HEK293T (cell line): ENCODE measurements around the gene UNC5B.

ENCODE experiments used
- CTCF ChIA-PET: fragments of 350-600 bp; formaldehyde crosslinking; extraction: SDS; loops from one replicate; lab custom pipeline; 2021; ENCODE audit warnings: antibody characterized with exemption, inconsistent platforms; lab: Yijun Ruan, JAX
- POLR2A ChIA-PET: fragments of 350-600 bp; formaldehyde crosslinking; extraction: SDS; loops from one replicate; lab custom pipeline; 2020; ENCODE audit warnings: antibody characterized with exemption, inconsistent platforms; lab: Yijun Ruan, JAX
- DNase-seq: peaks from one replicate; pipeline ENCODE4 v3.0.0; 2012; ENCODE audit warnings: mixed read lengths; ENCODE audit errors: extremely low spot score
- ARNT ChIP-seq: fragments of 450-650 bp; IDR thresholded peaks from 2 replicates; pipeline ENCODE4 v1.6.1; 2017; ENCODE audit warnings: mild to moderate bottlenecking
- BHLHE40 ChIP-seq: fragments of 450-650 bp; IDR thresholded peaks from 2 replicates; pipeline ENCODE4 v1.6.1; 2016; ENCODE audit warnings: mild to moderate bottlenecking, moderate library complexity, borderline replicate concordance
- CTBP1 ChIP-seq: fragments of 450-650 bp; IDR thresholded peaks from 2 replicates; pipeline ENCODE4 v1.6.1; 2016; ENCODE audit warnings: borderline replicate concordance
- ELF4 ChIP-seq: fragments of 450-650 bp; IDR thresholded peaks from 2 replicates; pipeline ENCODE4 v1.6.1; 2017; ENCODE audit warnings: antibody characterized with exemption
- FOXA1 ChIP-seq: fragments of 450-650 bp; IDR thresholded peaks from 2 replicates; pipeline ENCODE4 v1.6.1; 2016; ENCODE audit warnings: mild to moderate bottlenecking
- FOXK2 ChIP-seq: fragments of 450-650 bp; IDR thresholded peaks from 2 replicates; pipeline ENCODE4 v1.6.1; 2016; ENCODE audit warnings: mild to moderate bottlenecking
- FOXM1 ChIP-seq: fragments of 450-650 bp; IDR thresholded peaks from 2 replicates; pipeline ENCODE4 v1.6.1; 2017; ENCODE audit warnings: mild to moderate bottlenecking, borderline replicate concordance
- HDGF ChIP-seq: fragments of 450-650 bp; IDR thresholded peaks from 2 replicates; pipeline ENCODE4 v1.6.1; 2017; ENCODE audit warnings: antibody characterized with exemption, borderline replicate concordance
- L3MBTL2 ChIP-seq: fragments of 450-650 bp; conservative IDR thresholded peaks from 2 replicates; pipeline ENCODE4 v1.6.1; 2016; ENCODE audit warnings: mild to moderate bottlenecking
- LEF1 ChIP-seq: fragments of 450-650 bp; IDR thresholded peaks from 2 replicates; pipeline ENCODE4 v1.6.1; 2017; ENCODE audit warnings: mild to moderate bottlenecking, borderline replicate concordance
- NFRKB ChIP-seq: fragments of 450-650 bp; IDR thresholded peaks from 2 replicates; pipeline ENCODE4 v1.6.1; 2016; ENCODE audit warnings: mild to moderate bottlenecking, moderate library complexity
- PKNOX1 ChIP-seq: fragments of 450-650 bp; IDR thresholded peaks from 2 replicates; pipeline ENCODE4 v1.6.1; 2016
- SP1 ChIP-seq: fragments of 450-650 bp; IDR thresholded peaks from 2 replicates; pipeline ENCODE4 v1.6.1; 2017
- SUZ12 ChIP-seq: fragments of 450-650 bp; IDR thresholded peaks from 2 replicates; pipeline ENCODE4 v1.6.1; 2016; ENCODE audit warnings: mild to moderate bottlenecking
- TARDBP ChIP-seq: fragments of 450-650 bp; IDR thresholded peaks from 2 replicates; pipeline ENCODE4 v1.6.1; 2016
- ZNF384 ChIP-seq: fragments of 450-650 bp; IDR thresholded peaks from 2 replicates; pipeline ENCODE4 v1.6.1; 2016

The UNC5B gene

GRCh38 chr10:71344154-71344925, 132.0 kb downstream of the UNC5B start:
- TF ChIP-seq CTBP1 (no peak), FOXM1 (no peak)
- no peak for DNase-seq
- ChIA-PET CTCF (no interaction called here), POLR2A (no interaction called here)

- ChIA-PET CTCF (no interaction called here), POLR2A (no interaction called here)
- TF ChIP-seq NFRKB, result no peak
- no peak for TF ChIP-seq L3MBTL2
- no peak for TF ChIP-seq PKNOX1
- TF ChIP-seq ARNT, result no peak
- no peak for TF ChIP-seq TARDBP
- no peak for TF ChIP-seq BHLHE40
- no peak for TF ChIP-seq FOXK2
- no peak for TF ChIP-seq CTBP1
- DNase-seq, result no peak
Observed at GRCh38 chr10:71344993-71345480, 132.7 kb downstream of the UNC5B start.

GRCh38 chr10:71345694-71346093, 133.3 kb downstream of the UNC5B start:
- ChIA-PET POLR2A (no interaction called here), CTCF (no interaction called here)
- no peak for TF ChIP-seq FOXM1
- DNase-seq, result no peak

- no peak for DNase-seq
- POLR2A ChIA-PET, result no interaction called here
- CTCF ChIA-PET, result no interaction called here
- no peak for TF ChIP-seq SP1
- TF ChIP-seq NFRKB, result no peak
- no peak for TF ChIP-seq ELF4
- TF ChIP-seq PKNOX1, result no peak
- no peak for TF ChIP-seq FOXK2
- TF ChIP-seq FOXM1, result no peak
- TF ChIP-seq ZNF384, result no peak
- no peak for TF ChIP-seq HDGF
- TF ChIP-seq LEF1, result no peak
- TF ChIP-seq BHLHE40, result no peak
- no peak for TF ChIP-seq FOXA1
- no peak for TF ChIP-seq ARNT
- no peak for TF ChIP-seq L3MBTL2
Observed at GRCh38 chr10:71346731-71347130, 134.4 kb downstream of the UNC5B start.

GRCh38 chr10:71347587-71348395, 135.4 kb downstream of the UNC5B start:
- TF ChIP-seq BHLHE40, result no peak
- no peak for DNase-seq
- CTCF ChIA-PET, result no interaction called here
- POLR2A ChIA-PET, result no interaction called here

GRCh38 chr10:71348850-71349249, 136.5 kb downstream of the UNC5B start:
- ChIA-PET POLR2A (no interaction called here), CTCF (no interaction called here)
- DNase-seq, result no peak
- TF ChIP-seq CTBP1 (no peak), L3MBTL2 (no peak), SP1 (no peak), NFRKB (no peak)

GRCh38 chr10:71349406-71349805, 137.0 kb downstream of the UNC5B start:
- DNase-seq, result no peak
- TF ChIP-seq NFRKB (no peak), L3MBTL2 (no peak), SP1 (no peak), LEF1 (no peak), PKNOX1 (no peak), TARDBP (no peak), HDGF (no peak), SUZ12 (no peak), BHLHE40 (no peak), FOXK2 (no peak), ZNF384 (no peak), CTBP1 (no peak), ELF4 (no peak), FOXM1 (no peak), FOXA1 (no peak)
- CTCF ChIA-PET, result no interaction called here
- POLR2A ChIA-PET, result no interaction called here
